Heart left ventricle (tissue), 16 donors: ENCODE results near the gene SOBP. TPM values are rescaled to one million over a fixed set of nuclear protein-coding genes. Genes with fewer than 3 reads are reported as not detected.

ENCODE experiments used
- ATAC-seq, 4 donors: fragments of 200-7000 bp; cut with Tn5 transposase; one replicate each; pipeline ENCODE4 v1.9.1; 2020 to 2022; ENCODE audit warnings: moderate library complexity in 4 of 4, mild to moderate bottlenecking in 3 of 4, moderate number of reproducible peaks in 1 of 4
- DNase-seq, 5 donors: peaks; one replicate each; pipeline ENCODE4 v3.0.0-alpha.2; 2020
- H3K27ac ChIP-seq, 12 donors: fragments of 200-600 bp; sonication (generic) in 4 of 12; one replicate each; pipeline versions ENCODE4 v1.5.0 to v1.8.0; 2016 to 2022; ENCODE audit warnings: mild to moderate bottlenecking in 2 of 12
- H3K27me3 ChIP-seq, 9 donors: fragments of 200-600 bp; sonication (generic) in 2 of 9; one replicate each; pipeline versions ENCODE4 v1.5.1 to v1.8.0; 2016 to 2022; ENCODE audit warnings: mild to moderate bottlenecking in 3 of 9
- H3K36me3 ChIP-seq, 9 donors: fragments of 200-600 bp; sonication (generic) in 2 of 9; one replicate each; pipeline versions ENCODE4 v1.5.0 to v1.8.0; 2018 to 2022; ENCODE audit warnings: mild to moderate bottlenecking in 2 of 9
- H3K4me1 ChIP-seq, 12 donors: fragments of 200-600 bp; sonication (generic) in 4 of 12; one replicate each; pipeline versions ENCODE4 v1.5.0 to v1.8.0; 2016 to 2022; ENCODE audit warnings: mild to moderate bottlenecking in 3 of 12
- H3K4me3 ChIP-seq, 12 donors: fragments of 200-600 bp; sonication (generic) in 4 of 12; one replicate each; pipeline versions ENCODE4 v1.5.0 to v1.8.0; 2017 to 2022; ENCODE audit warnings: mild to moderate bottlenecking in 9 of 12, moderate library complexity in 4 of 12
- H3K9me3 ChIP-seq, 12 donors: fragments of 200-600 bp; sonication (generic) in 4 of 12; one replicate each; pipeline versions ENCODE4 v1.5.0 to v1.8.0; 2016 to 2022; ENCODE audit warnings: mild to moderate bottlenecking in 1 of 12
- POLR2A ChIP-seq, 2 donors: fragments of 450-650 bp; IDR thresholded peaks; one replicate each; pipeline ENCODE4 v1.6.1; 2017; ENCODE audit warnings: antibody characterized with exemption in 2 of 2, mild to moderate bottlenecking in 2 of 2, moderate library complexity in 2 of 2
- WGBS, 4 donors: extraction: QIAGEN DNeasy Blood & Tissue Kit in 2 of 4; methylation state at CpG; one replicate each; pipeline versions ENCODE4 v1.1.5 to v1.1.7; 2013 to 2018; 5-methylcytosine and 5-hydroxymethylcytosine counted together
- intact Hi-C, 10 donors: fragments of 100-400 bp; cut with DNase I; formaldehyde crosslinking; loops; one replicate each; pipeline versions ENCODE4 v1.11.1 to v1.14.2; 2022
- polyA plus RNA-seq, 2 donors: library from polyadenylated mRNA; stranded (reverse); fragments of 200-250 nt; gene quantifications; one replicate each; pipeline ENCODE4 v1.2.3, GENCODE V29; 2013
- total RNA-seq, 9 donors: library from RNA; depleted of rRNA in 2 of 9; stranded (reverse); fragments of >200 nt in 2 of 9; fragmentation: NEBNext Ultra II Directional in 3 of 9; extraction: Animal tissue kit (Norgen Biotek cat#: 25700) in 3 of 9; gene quantifications; one replicate each; pipeline versions ENCODE4 v1.1.0 to v1.2.4, GENCODE V29; 2016 to 2023
- TF ChIP-seq, protein P1 (sequence below), 12 donors: fragments of 200-600 bp; sonication (generic) in 4 of 12; IDR thresholded peaks; one replicate each; pipeline versions ENCODE4 v1.5.0 to v1.8.0; 2018 to 2022; ENCODE audit warnings: antibody characterized with exemption in 12 of 12, mild to moderate bottlenecking in 5 of 12
- donor health status: ischemic (EF 13 %, LVEDD 7.1; RV severe dilation, severe dysfunction).
- donor health status: healthy with polysubstance abuse.
- donor health status: DM: no; HTN: yes; CAD: no.
- donor health status: DM: no; HTN: no; CAD: no.
- donor health status: ischemic (EF 25% LVEDD 6.9; RV normal size, moderate dysfunction).
- donor health status: ischemic (EF 25% LVEDD 5.7; RV mildly dilated, moderate dysfunction).
- donor health status: healthy.
- donor health status: DM: yes; HTN: yes; CAD: no.
- donor health status: ischemic (EF 35%, LVEDD 5.7; RV mildly dilated, moderate dysfunction).
- donor health status: nonischemic (EF 11% LVEDD 7.7; RV severe dilation, severe dysfunction).
- donor health status: DM: yes; HTN: yes; CAD: no.
- donor health status: PGD.
- donor health status: ischemic (EF 29% LVEDD 5.4; RV normal size, mild dysfunction).
- donor health status: nonischemic (EF 23%, LVEDD 6.1; RV moderate dilation, normal function).

SOBP gene
- total and polyA plus RNA-seq, 11 donors, result 10.6 to 24.9 (median 16.4) TPM

DNA sequence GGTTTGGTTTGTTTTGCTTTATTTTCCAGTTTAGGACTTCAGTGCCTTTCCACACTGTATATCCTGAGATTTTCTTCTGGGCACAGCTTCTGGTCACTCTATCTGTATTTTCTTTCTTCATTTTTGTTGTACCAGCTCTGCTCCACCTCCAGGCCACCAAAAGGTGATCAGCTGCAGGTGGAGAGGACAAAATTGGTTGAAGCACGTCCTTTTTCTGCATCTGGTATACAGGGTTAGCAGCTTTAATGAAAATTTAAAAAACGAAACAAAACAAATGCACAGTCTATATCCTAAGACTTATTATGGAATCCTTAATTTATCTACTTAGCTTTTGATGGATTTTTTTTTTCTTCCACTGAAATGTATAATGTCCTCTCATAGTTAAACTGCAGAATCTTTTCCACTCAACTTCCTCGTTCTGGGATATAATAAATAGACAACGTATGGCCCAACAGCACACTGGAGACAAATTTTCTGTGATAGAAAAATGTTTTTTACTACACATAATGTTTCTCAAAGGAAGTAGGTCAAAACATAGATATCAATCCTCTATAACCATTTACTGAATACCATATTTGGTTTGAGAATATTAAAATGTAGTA, 10.7 kb upstream of the SOBP start:
- Histone ChIP-seq H3K4me3 (no peak overlapping the region), H3K27me3 (peaks cover 0 to 10% (median 0%) of the 10 kb centered on the region in 9 donors), H3K27ac (no peak overlapping the region), H3K36me3 (no peaks in the 10 kb centered on the region), H3K9me3 (no peaks in the 10 kb centered on the region), H3K4me1 (no peaks in the 10 kb centered on the region)
- DNase-seq (no peak), ATAC-seq (no peak)
- intact Hi-C loops, result no loop called here
- 86 to 89% (median 88%) methylated on average over 4 of the region's 4 CpGs for WGBS, 4 donors
- TF ChIP-seq POLR2A (IDR thresholded peaks at IDR 0.05), result no peak
- TF ChIP-seq, protein P1, sequence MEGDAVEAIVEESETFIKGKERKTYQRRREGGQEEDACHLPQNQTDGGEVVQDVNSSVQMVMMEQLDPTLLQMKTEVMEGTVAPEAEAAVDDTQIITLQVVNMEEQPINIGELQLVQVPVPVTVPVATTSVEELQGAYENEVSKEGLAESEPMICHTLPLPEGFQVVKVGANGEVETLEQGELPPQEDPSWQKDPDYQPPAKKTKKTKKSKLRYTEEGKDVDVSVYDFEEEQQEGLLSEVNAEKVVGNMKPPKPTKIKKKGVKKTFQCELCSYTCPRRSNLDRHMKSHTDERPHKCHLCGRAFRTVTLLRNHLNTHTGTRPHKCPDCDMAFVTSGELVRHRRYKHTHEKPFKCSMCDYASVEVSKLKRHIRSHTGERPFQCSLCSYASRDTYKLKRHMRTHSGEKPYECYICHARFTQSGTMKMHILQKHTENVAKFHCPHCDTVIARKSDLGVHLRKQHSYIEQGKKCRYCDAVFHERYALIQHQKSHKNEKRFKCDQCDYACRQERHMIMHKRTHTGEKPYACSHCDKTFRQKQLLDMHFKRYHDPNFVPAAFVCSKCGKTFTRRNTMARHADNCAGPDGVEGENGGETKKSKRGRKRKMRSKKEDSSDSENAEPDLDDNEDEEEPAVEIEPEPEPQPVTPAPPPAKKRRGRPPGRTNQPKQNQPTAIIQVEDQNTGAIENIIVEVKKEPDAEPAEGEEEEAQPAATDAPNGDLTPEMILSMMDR (IDR thresholded peaks at IDR 0.05), result no peak

DNA sequence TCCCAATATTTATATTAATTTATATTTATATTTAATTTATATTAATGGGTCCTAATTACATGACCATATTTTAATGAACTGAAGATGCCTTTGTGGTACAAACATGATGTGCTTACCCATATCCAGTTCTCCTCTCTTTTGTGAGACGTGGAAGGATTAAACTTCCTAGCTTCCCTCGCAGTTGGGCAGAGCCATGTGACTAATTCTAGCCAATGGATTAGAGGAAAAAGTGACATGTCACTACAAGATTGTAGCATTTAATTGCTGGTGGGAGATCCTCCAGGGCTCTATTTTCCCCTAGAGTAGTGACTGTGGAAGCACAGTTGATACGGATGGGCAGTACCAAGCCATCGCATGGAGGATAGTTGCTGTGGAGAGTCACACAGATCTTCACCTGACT, 4.8 kb upstream of the SOBP start:
- Histone ChIP-seq H3K4me1 (peaks cover 0 to 13% (median 6%) of the 10 kb centered on the region in 12 donors), H3K36me3 (no peaks in the 10 kb centered on the region), H3K27me3 (peaks cover 0 to 33% (median 0%) of the 10 kb centered on the region in 9 donors), H3K9me3 (no peaks in the 10 kb centered on the region), H3K27ac (no peak overlapping the region), H3K4me3 (no peak overlapping the region)
- intact Hi-C loops, result loop anchor here in 1 of 10 donors (10.0 kb wide), 1 partner anchor 170 kb away; no protein-coding TSS in a partner anchor
- ATAC-seq (no peak), DNase-seq (no peak)
- TF ChIP-seq, protein P1 (IDR thresholded peaks at IDR 0.05), result no peak
- TF ChIP-seq POLR2A (IDR thresholded peaks at IDR 0.05), result no peak
- 89 to 94% (median 90%) methylated on average over 4 of the region's 4 CpGs for WGBS, 4 donors

DNA sequence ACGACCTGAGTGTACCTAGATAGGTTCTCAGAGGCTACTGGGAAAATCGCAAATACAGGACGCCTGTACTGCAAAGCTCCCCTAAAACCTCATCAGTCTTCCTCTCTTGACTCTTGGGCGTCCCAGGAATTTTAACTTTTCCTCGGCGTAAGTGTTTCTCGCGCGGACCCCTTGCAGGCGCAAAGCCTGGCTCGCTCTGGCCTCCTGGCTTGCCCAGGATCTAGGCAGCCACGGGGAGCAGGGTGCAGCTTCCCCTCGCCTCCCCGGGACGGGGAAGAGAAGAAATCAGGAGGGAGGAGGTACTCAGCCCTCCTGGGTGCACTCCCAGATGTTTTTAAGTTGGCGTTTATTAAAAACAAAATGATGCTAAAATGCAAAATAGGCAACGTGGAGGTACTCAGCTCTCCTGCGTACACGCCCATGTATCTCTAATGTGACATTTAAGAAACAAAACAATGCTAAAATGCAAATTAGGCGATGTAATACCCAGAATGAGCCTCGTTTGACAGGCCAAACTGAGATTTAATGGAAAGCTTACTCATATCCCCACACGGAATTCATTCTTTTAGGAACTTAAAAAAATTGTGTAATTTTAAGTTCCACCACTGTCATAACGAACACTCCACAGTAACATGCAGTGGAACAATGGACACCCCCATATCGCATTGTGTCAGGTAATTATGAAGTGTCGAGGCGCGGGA, 1.6 kb upstream of the SOBP start:
- Histone ChIP-seq H3K27me3 (peaks cover 0 to 41% (median 0%) of the 10 kb centered on the region in 9 donors), H3K9me3 (no peaks in the 10 kb centered on the region), H3K4me3 (peak overlapping the region; percentile 60 to 96 (median 82)), H3K27ac (peak overlapping the region in 9 of 12 donors; percentile 63 to 90 (median 85)), H3K36me3 (no peaks in the 10 kb centered on the region), H3K4me1 (peaks cover 0 to 36% (median 11%) of the 10 kb centered on the region in 12 donors)
- WGBS, 4 donors, result 19 to 44% (median 39%) methylated on average over 27 of the region's 27 CpGs
- ATAC-seq (no peak), DNase-seq (no peak)
- no peak for TF ChIP-seq POLR2A (IDR thresholded peaks at IDR 0.05)
- TF ChIP-seq, protein P1 (IDR thresholded peaks at IDR 0.05), result no peak
- intact Hi-C loops, result loop anchor here in 2 of 10 donors (2.0 to 10.0 kb wide), 2 partner anchors 30 to 166 kb away; partner anchors contain the start of gene PDSS2 (in 1 of the 2)
